Measurements from ENCODE around the gene RIOK1. TPM values are rescaled to one million over a fixed set of nuclear protein-coding genes. Genes with fewer than 3 reads are reported as not detected.
A peak's percentile ranks its signal among the peaks of the same experiment; 100 is the strongest.
"Not testable (repeated sequence)": the region's sequence is repeated elsewhere in the genome, so short reads cannot be mapped to it uniquely, and the experiment has no call there.

RIOK1 gene
- 10 to 100 TPM; 21.5 to 29.8 (median 22.8) TPM for total RNA-seq

DNA sequence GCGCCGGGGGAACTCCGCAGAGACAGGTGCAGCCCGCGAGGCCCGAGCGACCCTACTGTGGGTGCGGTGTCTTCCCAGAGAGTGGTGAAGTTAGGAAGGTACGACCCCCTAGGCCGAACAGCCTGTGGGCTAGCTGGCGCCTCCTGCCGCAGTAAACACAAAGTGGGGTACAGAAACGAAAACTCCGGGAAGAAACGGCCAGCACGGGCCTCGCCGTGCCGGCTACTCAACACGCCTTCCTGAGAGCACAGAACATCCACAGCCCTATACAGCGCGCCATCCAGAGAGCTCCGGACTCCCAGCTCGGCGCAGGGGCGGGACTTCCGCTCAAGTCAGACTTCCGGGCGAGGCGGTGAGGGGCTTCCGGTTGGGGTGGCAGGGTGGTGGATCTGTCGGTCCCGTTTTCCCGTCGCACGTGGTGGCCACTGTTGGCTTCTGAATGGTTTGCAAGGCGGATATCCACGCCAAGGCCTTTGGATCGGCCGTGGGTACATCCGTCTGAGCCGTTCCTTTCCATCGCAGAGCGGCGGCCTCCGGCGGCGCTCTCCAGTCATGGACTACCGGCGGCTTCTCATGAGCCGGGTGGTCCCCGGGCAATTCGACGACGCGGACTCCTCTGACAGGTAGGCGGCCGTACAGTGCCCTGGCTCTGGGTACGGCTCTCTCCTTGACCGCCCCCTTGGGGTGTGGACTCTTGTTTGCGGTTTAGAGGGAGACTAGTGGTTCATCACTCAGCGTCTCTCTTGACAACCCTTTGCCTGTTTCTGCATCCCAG, at the start of gene RIOK1, which contains the start of gene CAGE1:
Gene RIOK1 (plus strand): TSS at position 358 of the 775 bp plus-strand sequence. CDS start 195 bp downstream, at position 553.
Gene CAGE1 (minus strand): TSS at position 292 of the 775 bp plus-strand sequence. CDS start 2,569 bp downstream, outside the sequence.
- peak; percentile 95 to 99 (median 98) for ATAC-seq (replicated peaks in 6 of 8)
- Histone ChIP-seq H3K4me3 (peak within 1 kb of the TSS; percentile 58 to 95 (median 79)), H3K27ac (peak within 1 kb of the TSS; percentile 79 to 86), H3K4me1 (replicated peaks in 1 of 2) (peaks cover 13 to 20% of the 10 kb centered on the region in 2 donors)
- in situ Hi-C loops (cut with MboI; ENCODE audit: low pct_unique_long_range_greater_than_20kb in 2 of 9, low sequenced_read_pairs in 9 of 9, unreplicated experiment in 9 of 9), result no loop called here
- WGBS, 10 experiments, result 0 to 2% (median 0%) methylated on average over 2 to 23 of the region's 62 CpGs; no CpG with 5 or more reads in 3 of the 10 experiments

DNA sequence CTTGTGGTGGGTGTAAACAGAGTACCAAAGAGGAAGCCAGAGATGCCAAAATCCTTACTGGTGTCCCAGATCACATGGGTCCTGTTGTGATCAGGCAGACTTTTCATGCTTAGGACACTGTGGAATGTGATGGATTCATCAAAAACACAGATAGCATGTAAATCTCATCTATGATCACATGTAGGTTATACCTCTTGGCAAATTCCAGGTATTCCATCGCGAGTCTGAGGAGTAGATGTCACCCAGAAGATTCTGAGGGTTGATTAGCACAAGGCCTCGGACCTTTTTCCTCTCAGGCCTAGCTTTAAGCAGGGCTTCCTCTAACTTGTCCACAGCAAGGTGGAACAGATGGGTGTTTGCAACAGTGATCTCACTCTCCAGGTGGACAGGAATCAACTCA, 48.3 kb upstream of the RIOK1 start:
- Histone ChIP-seq H3K27ac (no peak overlapping the region), H3K4me3 (no peak overlapping the region), H3K4me1 (replicated peaks in 1 of 2) (no peaks in the 10 kb centered on the region)
- no peak for ATAC-seq (replicated peaks in 6 of 8)
- WGBS, 10 experiments, result 80 to 100% (median 90%) methylated on average over 2 to 3 of the region's 3 CpGs; no CpG with 5 or more reads in 3 of the 10 experiments
- in situ Hi-C loops (cut with MboI; ENCODE audit: low pct_unique_long_range_greater_than_20kb in 2 of 9, low sequenced_read_pairs in 9 of 9, unreplicated experiment in 9 of 9), result no loop called here

DNA sequence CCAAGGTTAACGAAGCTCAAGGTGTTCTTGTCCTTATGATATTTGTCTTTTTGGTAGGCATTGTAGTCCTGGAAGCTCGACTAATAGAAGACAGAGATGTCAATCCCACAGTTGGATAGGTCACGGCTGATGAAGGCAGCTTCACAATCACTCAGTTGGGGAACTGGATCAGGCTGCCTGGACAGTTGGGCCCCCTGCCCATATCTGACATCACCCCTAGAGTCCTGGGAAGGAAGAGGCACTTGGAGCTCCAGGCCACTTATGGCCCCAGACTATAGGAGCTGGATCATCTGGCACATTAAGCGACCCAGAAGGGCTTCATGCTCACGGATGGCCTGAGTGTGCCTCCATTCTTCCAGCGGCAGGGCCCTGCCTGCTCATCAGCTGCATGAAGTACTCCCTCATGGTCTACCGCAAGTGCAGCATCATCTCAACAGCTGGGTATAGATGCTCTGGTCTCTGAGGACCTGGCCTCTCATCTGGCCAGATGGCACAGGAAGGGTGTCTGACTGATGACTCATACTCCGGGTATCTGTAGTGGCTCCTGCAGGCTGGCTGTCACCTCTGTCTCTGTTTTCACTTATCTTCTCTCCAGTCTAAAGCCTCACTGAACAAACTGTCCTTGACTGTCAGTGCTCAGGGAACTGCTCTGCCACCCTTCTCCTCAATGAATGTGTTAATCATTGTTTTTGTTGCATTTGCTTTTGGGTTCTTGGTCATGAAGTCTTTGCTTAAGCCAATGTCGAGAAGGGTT, 47.4 kb upstream of the RIOK1 start:
- Histone ChIP-seq H3K4me3 (no peak overlapping the region), H3K27ac (no peak overlapping the region), H3K4me1 (replicated peaks in 1 of 2) (no peaks in the 10 kb centered on the region)
- WGBS, 10 experiments, result 20 to 100% (median 81%) methylated on average over 1 to 6 of the region's 9 CpGs
- ATAC-seq (replicated peaks in 6 of 8), result peak in 2 of 8 experiments; percentile 10 to 37
- in situ Hi-C loops (cut with MboI; ENCODE audit: low pct_unique_long_range_greater_than_20kb in 2 of 9, low sequenced_read_pairs in 9 of 9, unreplicated experiment in 9 of 9), result no loop called here

DNA sequence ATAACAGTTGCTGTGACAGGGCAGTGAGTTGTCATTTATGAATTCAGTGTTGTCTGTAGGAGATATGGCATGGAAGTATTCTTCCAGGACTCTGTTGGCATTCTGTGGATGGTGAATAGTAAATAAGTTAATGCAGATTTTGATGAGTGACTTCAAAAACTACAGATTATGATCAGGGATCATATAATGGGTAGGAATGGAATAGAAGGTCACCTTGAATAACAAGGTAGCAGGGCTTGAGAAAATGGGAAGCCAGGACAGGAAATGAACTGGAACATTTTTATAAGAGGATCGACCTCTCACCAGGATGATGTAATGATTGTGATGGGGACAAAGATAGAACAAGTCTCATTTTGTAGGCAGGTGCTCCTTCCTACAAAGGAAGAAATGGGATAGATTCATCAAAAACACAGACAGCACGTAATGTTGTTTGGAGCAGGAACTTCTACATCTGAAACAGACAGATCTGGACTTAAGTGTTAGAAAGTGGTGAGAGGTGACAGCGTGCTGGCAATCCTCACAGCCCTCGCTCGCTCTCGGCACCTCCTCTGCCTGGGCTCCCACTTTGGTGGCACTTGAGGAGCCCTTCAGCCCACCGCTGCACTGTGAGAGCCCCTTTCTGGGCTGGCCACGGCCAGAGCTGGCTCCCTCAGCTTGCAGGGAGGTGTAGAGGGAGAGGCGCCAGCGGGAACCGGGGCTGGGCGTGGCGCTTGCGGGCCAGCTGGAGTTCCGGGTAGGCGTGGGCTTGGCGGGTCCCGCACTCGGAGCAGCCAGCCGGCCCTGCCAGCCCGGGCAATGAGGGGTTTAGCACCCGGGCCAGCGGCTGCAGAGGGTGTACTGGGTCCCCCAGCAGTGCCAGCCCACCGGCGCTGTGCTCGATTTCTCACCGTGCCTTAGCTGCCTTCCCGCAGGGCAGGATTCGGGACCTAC, 45.8 kb upstream of the RIOK1 start:
- in situ Hi-C loops (cut with MboI; ENCODE audit: low pct_unique_long_range_greater_than_20kb in 2 of 9, low sequenced_read_pairs in 9 of 9, unreplicated experiment in 9 of 9), result no loop called here

DNA sequence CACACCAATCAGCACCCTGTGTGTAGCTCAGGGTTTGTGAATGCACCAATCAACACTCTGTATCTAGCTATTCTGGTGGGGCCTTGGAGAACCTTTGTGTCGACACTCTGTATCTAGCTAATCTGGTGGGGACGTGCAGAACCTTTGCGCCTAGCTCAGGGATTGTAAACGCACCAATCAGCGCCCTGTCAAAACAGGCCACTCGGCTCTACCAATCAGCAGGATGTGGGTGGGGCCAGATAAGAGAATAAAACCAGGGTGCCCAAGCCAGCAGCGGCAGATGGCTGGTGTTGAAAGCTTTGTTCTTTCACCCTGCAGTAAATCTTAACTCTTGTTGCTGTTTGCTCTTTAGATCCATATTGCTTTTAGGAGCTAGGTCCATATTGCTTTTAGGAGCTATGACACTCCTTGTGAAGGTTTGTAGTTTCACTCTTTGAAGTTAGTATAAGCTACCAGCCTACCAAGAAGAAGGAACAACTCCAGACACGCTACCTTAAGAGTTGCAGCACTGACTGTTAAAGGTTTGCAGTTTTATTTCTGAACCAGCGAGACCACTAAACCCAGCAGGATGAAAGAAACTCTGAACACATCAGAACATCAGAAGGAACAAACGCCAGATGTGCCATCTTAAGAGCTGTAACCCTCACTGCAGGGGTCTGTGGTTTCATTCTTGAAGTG, 44.7 kb upstream of the RIOK1 start:
- in situ Hi-C loops (cut with MboI; ENCODE audit: low pct_unique_long_range_greater_than_20kb in 2 of 9, low sequenced_read_pairs in 9 of 9, unreplicated experiment in 9 of 9); H3K4me3 ChIP-seq; H3K4me1 ChIP-seq (replicated peaks in 1 of 2); ATAC-seq (replicated peaks in 6 of 8); H3K27ac ChIP-seq: not testable (repeated sequence)
- WGBS, 10 experiments, result 27 to 87% (median 80%) methylated on average over 1 to 6 of the region's 10 CpGs; no CpG with 5 or more reads in 3 of the 10 experiments

More for the DNA sequence above, 45.8 kb upstream of the RIOK1 start:
- no peak for ATAC-seq (replicated peaks in 6 of 8)
- Histone ChIP-seq H3K27ac (no peak overlapping the region), H3K4me1 (replicated peaks in 1 of 2) (no peaks in the 10 kb centered on the region), H3K4me3 (no peak overlapping the region)
- WGBS, 10 experiments, result 65 to 100% (median 93%) methylated on average over 1 to 6 of the region's 29 CpGs; no CpG with 5 or more reads in 3 of the 10 experiments

DNA sequence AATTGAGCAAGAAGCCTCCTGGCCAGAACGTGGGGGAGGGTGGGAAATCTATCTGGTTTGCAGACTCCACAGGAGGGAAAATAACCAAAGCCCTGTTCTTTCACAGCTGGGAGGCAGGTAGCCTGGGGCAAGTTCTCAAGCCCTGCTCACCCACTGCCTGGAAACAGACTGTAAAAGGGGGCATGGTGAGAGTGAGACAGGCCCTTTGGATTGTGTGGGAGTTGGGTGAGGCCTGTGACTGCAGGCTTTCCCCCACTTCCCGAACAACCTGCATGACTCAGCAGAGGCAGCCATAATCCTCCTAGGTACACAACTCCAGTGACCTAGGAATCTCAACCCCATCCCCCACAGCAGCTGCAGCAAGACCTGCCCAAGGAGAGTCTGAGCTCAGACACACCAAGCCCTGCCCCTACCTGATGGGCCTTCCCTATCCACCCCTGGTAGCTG, 42.0 kb upstream of the RIOK1 start:
- H3K4me3 ChIP-seq; in situ Hi-C loops (cut with MboI; ENCODE audit: low pct_unique_long_range_greater_than_20kb in 2 of 9, low sequenced_read_pairs in 9 of 9, unreplicated experiment in 9 of 9); H3K27ac ChIP-seq; H3K4me1 ChIP-seq (replicated peaks in 1 of 2): not testable (repeated sequence)
- ATAC-seq (replicated peaks in 6 of 8), result peak in 1 of 8 experiments; percentile 50
- WGBS, 10 experiments, result 60 to 90% (median 76%) methylated on average over 1 to 2 of the region's 2 CpGs; no CpG with 5 or more reads in 6 of the 10 experiments

DNA sequence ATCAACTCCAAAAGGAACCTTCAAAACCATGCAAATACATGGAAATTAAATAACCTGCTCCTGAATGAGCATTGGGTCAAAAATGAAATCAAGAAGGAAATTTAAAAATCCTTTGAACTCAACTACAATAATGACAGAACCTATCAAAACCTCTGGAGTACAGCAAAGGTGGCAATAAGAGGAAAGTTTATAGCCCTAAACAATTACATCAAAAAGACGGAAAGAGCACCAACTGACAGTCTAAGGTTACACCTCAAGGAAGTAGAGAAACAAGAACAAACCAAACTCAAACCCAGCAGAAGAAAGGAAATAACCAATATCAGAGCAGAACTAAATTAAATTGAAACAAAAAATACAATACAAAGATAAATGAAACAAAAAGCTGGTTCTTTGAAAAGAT, 39.0 kb upstream of the RIOK1 start:
- ATAC-seq (replicated peaks in 6 of 8); H3K4me1 ChIP-seq (replicated peaks in 1 of 2); in situ Hi-C loops (cut with MboI; ENCODE audit: low pct_unique_long_range_greater_than_20kb in 2 of 9, low sequenced_read_pairs in 9 of 9, unreplicated experiment in 9 of 9); H3K27ac ChIP-seq; H3K4me3 ChIP-seq: not testable (repeated sequence)
- WGBS, 10 experiments, result 45 to 94% (median 81%) methylated on average over 1 of the region's 1 CpG; no CpG with 5 or more reads in 2 of the 10 experiments

DNA sequence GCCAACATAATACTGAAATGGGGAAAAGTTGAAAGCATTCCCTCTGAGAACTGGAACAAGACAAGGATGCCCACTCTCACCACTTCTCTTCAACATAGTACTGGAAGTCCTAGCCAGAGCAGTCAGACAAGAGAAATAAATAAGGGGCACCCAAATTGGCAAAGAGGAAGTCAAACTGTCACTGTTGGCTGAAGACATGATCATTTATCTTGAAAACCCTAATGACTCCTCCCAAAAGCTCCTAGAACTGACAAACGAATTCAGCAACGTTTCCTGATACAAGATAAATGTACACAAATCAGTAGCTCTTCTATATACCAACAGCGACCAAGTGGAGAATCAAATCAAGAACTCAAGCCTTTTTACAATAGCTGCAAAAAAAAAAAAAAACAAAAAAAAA, 37.7 kb upstream of the RIOK1 start:
- H3K4me1 ChIP-seq (replicated peaks in 1 of 2); H3K4me3 ChIP-seq; ATAC-seq (replicated peaks in 6 of 8); H3K27ac ChIP-seq; in situ Hi-C loops (cut with MboI; ENCODE audit: low pct_unique_long_range_greater_than_20kb in 2 of 9, low sequenced_read_pairs in 9 of 9, unreplicated experiment in 9 of 9): not testable (repeated sequence)
- WGBS, 10 experiments, result 0 to 95% (median 80%) methylated on average over 1 to 3 of the region's 3 CpGs

DNA sequence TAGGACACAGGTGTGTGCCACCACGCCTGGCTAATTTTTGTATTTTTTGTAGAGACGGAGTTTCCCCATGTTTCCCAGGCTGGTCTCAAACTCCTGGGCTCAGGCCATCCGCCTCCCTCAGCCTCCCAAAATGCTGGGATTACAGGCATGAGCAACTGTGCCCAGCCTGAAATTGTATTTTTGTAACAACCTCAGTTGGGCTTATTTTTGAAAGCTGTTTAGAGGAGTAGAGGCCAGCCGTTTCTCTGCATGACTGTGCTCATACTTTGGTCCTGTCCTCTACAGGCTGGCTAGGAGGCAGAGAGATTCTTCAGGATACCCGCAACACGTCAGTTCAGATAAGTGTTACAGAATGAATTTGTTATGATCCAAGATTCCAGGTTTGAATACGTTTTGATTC, 22.2 kb upstream of the RIOK1 start:
- 33 to 100% (median 81%) methylated on average over 1 to 7 of the region's 7 CpGs for WGBS, 10 experiments
- ATAC-seq (replicated peaks in 6 of 8), result no peak
- H3K27ac ChIP-seq, result no peak overlapping the region
- H3K4me1 ChIP-seq (replicated peaks in 1 of 2), result no peaks in the 10 kb centered on the region
- H3K4me3 ChIP-seq, result no peak overlapping the region
- in situ Hi-C loops (cut with MboI; ENCODE audit: low pct_unique_long_range_greater_than_20kb in 2 of 9, low sequenced_read_pairs in 9 of 9, unreplicated experiment in 9 of 9), result no loop called here

DNA sequence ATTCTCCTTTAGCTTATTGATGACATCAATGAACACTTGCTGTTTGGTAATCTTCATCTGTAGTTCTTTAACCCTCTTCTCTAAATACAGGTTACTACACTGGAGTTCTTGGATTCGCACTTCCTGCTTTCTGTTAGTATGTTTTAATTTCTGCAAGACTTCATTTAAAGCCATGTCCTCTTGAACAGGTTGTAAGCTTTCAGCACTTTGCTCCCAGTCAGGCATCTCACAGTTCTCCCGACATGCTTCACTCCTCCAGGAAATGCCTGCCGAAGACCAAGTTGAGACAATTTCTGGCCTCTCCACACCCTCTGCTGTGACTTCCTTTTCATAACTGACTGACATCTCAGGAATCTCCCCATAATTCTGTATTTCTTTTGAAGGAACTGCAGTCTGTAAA, 15.9 kb upstream of the RIOK1 start:
- WGBS, 10 experiments, result 0 to 100% (median 88%) methylated on average over 1 to 3 of the region's 3 CpGs
- no peaks in the 10 kb centered on the region for H3K4me1 ChIP-seq (replicated peaks in 1 of 2)
- no peak for ATAC-seq (replicated peaks in 6 of 8)
- H3K4me3 ChIP-seq, result no peak overlapping the region
- no peak overlapping the region for H3K27ac ChIP-seq
- in situ Hi-C loops (cut with MboI; ENCODE audit: low pct_unique_long_range_greater_than_20kb in 2 of 9, low sequenced_read_pairs in 9 of 9, unreplicated experiment in 9 of 9), result no loop called here

DNA sequence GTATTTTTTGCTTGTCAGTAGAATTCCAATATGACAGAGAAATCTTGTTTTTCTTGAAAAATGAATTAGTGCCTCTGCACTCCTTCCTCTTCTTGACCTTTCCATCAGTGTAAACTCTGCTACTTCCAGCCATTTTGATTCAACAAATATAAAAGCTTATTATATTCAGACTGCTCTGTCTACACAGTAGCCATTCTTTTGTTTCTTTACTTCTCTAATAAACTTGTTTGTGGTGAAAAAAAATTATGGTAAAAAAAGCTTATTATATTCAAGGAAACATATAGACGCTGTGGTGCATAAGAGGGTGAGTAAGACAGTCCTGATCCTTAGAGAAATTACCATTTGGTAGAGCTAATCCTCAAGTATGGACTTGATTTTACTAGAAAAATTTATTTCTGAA, 11.6 kb upstream of the RIOK1 start:
- Histone ChIP-seq H3K4me1 (replicated peaks in 1 of 2) (no peaks in the 10 kb centered on the region), H3K4me3 (no peak overlapping the region), H3K27ac (no peak overlapping the region)
- 60 to 100% (median 93%) methylated on average over 1 of the region's 1 CpG; no CpG with 5 or more reads in 4 of the 10 experiments for WGBS, 10 experiments
- no peak for ATAC-seq (replicated peaks in 6 of 8)
- in situ Hi-C loops (cut with MboI; ENCODE audit: low pct_unique_long_range_greater_than_20kb in 2 of 9, low sequenced_read_pairs in 9 of 9, unreplicated experiment in 9 of 9), result no loop called here

DNA sequence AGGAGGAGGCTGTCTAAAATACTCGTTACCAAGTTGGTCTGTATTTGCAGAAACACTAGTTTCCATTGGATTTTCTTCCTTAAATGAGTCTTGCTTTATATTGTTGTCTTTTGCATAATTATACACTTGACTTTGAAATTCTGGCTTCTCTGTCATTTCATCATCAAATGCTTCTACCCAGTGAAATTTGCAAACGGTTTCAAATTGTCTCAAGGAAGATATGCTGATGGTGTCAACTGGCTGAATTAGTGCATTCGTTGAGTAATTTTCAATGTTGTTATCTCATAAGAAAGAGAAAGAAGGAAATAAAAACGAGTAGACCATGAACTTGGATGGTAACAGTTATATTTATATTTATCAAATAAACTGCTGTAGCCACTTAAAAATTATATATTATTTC, 10.9 kb upstream of the RIOK1 start:
- ATAC-seq (replicated peaks in 6 of 8), result peak in 1 of 8 experiments; percentile 39
- Histone ChIP-seq H3K4me1 (replicated peaks in 1 of 2) (no peaks in the 10 kb centered on the region), H3K4me3 (no peak overlapping the region), H3K27ac (no peak overlapping the region)
- WGBS, 10 experiments, result 13 to 67% (median 47%) methylated on average over 2 to 4 of the region's 4 CpGs; no CpG with 5 or more reads in 1 of the 10 experiments
- in situ Hi-C loops (cut with MboI; ENCODE audit: low pct_unique_long_range_greater_than_20kb in 2 of 9, low sequenced_read_pairs in 9 of 9, unreplicated experiment in 9 of 9), result no loop called here
